ENCODE results near the gene KBTBD13. TPM values are rescaled to one million over a fixed set of nuclear protein-coding genes. Genes with fewer than 3 reads are reported as not detected.

KBTBD13 gene
- total and polyA plus RNA-seq, 8 donors: 0.18 TPM; not detected in 7

GRCh38 chr15:65033659-65034269, 42.8 kb upstream of the KBTBD13 start:
- no peak overlapping the region for H3K4me3 ChIP-seq
- H3K4me1 ChIP-seq: peaks cover 0 to 22% (median 9%) of the 10 kb centered on the region in 4 donors
- no peaks in the 10 kb centered on the region for H3K36me3 ChIP-seq
- intact Hi-C loops (cut with DNase I; ENCODE audit: low total_unique reads): loop anchor here (10.0 kb wide), 1 partner anchor 51 kb away; no protein-coding TSS in a partner anchor
- TF ChIP-seq EP300 (IDR thresholded peaks at IDR 0.05) (no peak), CTCF (IDR thresholded peaks at IDR 0.05) (peak in 2 of 7 experiments; percentile 13 to 16), POLR2A (IDR thresholded peaks at IDR 0.05) (no peak)
- peak in 1 of 2 donors; percentile 73 for DNase-seq
- no peaks in the 10 kb centered on the region for H3K27me3 ChIP-seq
- H3K27ac ChIP-seq: no peak overlapping the region
- H3K9me3 ChIP-seq: no peaks in the 10 kb centered on the region
- 3 to 11% (median 8%) methylated on average over 4 of the region's 4 CpGs for WGBS, 5 donors

- 87 to 95% (median 91%) methylated on average over 11 of the region's 11 CpGs for WGBS, 5 donors
- no peaks in the 10 kb centered on the region for H3K27me3 ChIP-seq
- no peak for TF ChIP-seq POLR2A (IDR thresholded peaks at IDR 0.05)
- TF ChIP-seq EP300 (IDR thresholded peaks at IDR 0.05): no peak
- no peak for TF ChIP-seq CTCF (IDR thresholded peaks at IDR 0.05)
- TF ChIP-seq POLR2AphosphoS5 (IDR thresholded peaks at IDR 0.05): no peak
- no peak overlapping the region for H3K4me3 ChIP-seq
- no peak for DNase-seq
- intact Hi-C loops (cut with DNase I; ENCODE audit: low total_unique reads): loop anchor here (10.0 kb wide), 1 partner anchor 50 kb away; no protein-coding TSS in a partner anchor
- H3K36me3 ChIP-seq: no peaks in the 10 kb centered on the region
- H3K4me1 ChIP-seq: peaks cover 0 to 20% (median 8%) of the 10 kb centered on the region in 4 donors
- no peak overlapping the region for H3K27ac ChIP-seq
- no peaks in the 10 kb centered on the region for H3K9me3 ChIP-seq
Observed at GRCh38 chr15:65034719-65035118, 41.8 kb upstream of the KBTBD13 start.

GRCh38 chr15:65037309-65037708, 39.2 kb upstream of the KBTBD13 start:
- Histone ChIP-seq H3K9me3 (no peaks in the 10 kb centered on the region), H3K4me1 (peaks cover 0 to 16% (median 6%) of the 10 kb centered on the region in 4 donors), H3K4me3 (no peak overlapping the region), H3K36me3 (no peaks in the 10 kb centered on the region), H3K27me3 (no peaks in the 10 kb centered on the region), H3K27ac (no peak overlapping the region)
- WGBS, 5 donors: 44 to 60% (median 51%) methylated on average over 1 of the region's 1 CpG
- intact Hi-C loops (cut with DNase I; ENCODE audit: low total_unique reads): loop anchor here (10.0 kb wide), 1 partner anchor 47 kb away; no protein-coding TSS in a partner anchor
- no peak for DNase-seq
- no peak for TF ChIP-seq EP300 (IDR thresholded peaks at IDR 0.05)
- TF ChIP-seq POLR2A (IDR thresholded peaks at IDR 0.05): no peak
- no peak for TF ChIP-seq CTCF (IDR thresholded peaks at IDR 0.05)
- no peak for TF ChIP-seq POLR2AphosphoS5 (IDR thresholded peaks at IDR 0.05)

GRCh38 chr15:65038428-65038827, 38.1 kb upstream of the KBTBD13 start:
- intact Hi-C loops (cut with DNase I; ENCODE audit: low total_unique reads): loop anchor here (10.0 kb wide), 1 partner anchor 46 kb away; no protein-coding TSS in a partner anchor

More at GRCh38 chr15:65038428-65038827, 38.1 kb upstream of the KBTBD13 start:
- WGBS, 5 donors: 94 to 99% (median 98%) methylated on average over 3 of the region's 3 CpGs
- Histone ChIP-seq H3K9me3 (no peaks in the 10 kb centered on the region), H3K27me3 (no peaks in the 10 kb centered on the region), H3K36me3 (no peaks in the 10 kb centered on the region), H3K27ac (no peak overlapping the region), H3K4me3 (no peak overlapping the region), H3K4me1 (peaks cover 0 to 8% (median 3%) of the 10 kb centered on the region in 4 donors)
- DNase-seq: no peak
- TF ChIP-seq EP300 (IDR thresholded peaks at IDR 0.05) (no peak), POLR2A (IDR thresholded peaks at IDR 0.05) (no peak), POLR2AphosphoS5 (IDR thresholded peaks at IDR 0.05) (no peak), CTCF (IDR thresholded peaks at IDR 0.05) (no peak)
